Gastrocnemius medialis (tissue), 4 donors: ENCODE results near the gene PIP4K2A. TPM values are rescaled to one million over a fixed set of nuclear protein-coding genes. Genes with fewer than 3 reads are reported as not detected.
"Not testable (repeated sequence)": the region's sequence is repeated elsewhere in the genome, so short reads cannot be mapped to it uniquely, and the experiment has no call there.

Experiments
- ATAC-seq, 2 donors: fragments of 150-250 bp; one replicate each; pipeline ENCODE4 v1.9.1; 2016
- DNase-seq, 2 donors: peaks; one replicate each; pipeline ENCODE4 v3.0.0-alpha.2; 2019
- H3K27ac ChIP-seq, 4 donors: fragments of 200-600 bp; sonication (generic); 1 replicate in 1 of 4; 2 replicates in 3 of 4; pipeline ENCODE4 v1.5.1; 2016 to 2018; ENCODE audit warnings: mild to moderate bottlenecking in 2 of 4, moderate library complexity in 1 of 4
- H3K27me3 ChIP-seq, 3 donors: fragments of 200-600 bp; sonication (generic) in 2 of 3; 1 replicate in 1 of 3; 2 replicates in 2 of 3; pipeline versions ENCODE4 v1.5.1 to v1.6.0; 2016 to 2019; ENCODE audit warnings: mild to moderate bottlenecking in 1 of 3, moderate library complexity in 1 of 3
- H3K36me3 ChIP-seq, 2 donors: fragments of 200-600 bp; sonication (generic) in 1 of 2; one replicate each; pipeline ENCODE4 v1.5.1; 2017 to 2018
- H3K4me1 ChIP-seq, 2 donors: fragments of 200-600 bp; sonication (generic) in 1 of 2; one replicate each; pipeline ENCODE4 v1.5.1; 2016 to 2017; ENCODE audit warnings: mild to moderate bottlenecking in 2 of 2
- H3K4me3 ChIP-seq, 4 donors: fragments of 200-600 bp; sonication (generic) in 3 of 4; 1 replicate in 1 of 4; 2 replicates in 3 of 4; pipeline ENCODE4 v1.5.1; 2016 to 2019; ENCODE audit warnings: mild to moderate bottlenecking in 2 of 4
- H3K9me3 ChIP-seq, 3 donors: fragments of 200-600 bp; sonication (generic) in 2 of 3; 1 replicate in 1 of 3; 2 replicates in 2 of 3; pipeline ENCODE4 v1.5.1; 2016 to 2019
- CTCF ChIP-seq, 5 experiments: fragments of 450-650 bp in 3 of 5; fragments of 200-600 bp in 2 of 5; sonication (generic) in 2 of 5; IDR thresholded peaks in 4 of 5; conservative IDR thresholded peaks in 1 of 5; 1 replicate in 4 of 5; 2 replicates in 1 of 5; pipeline ENCODE4 v1.5.1; 2016 to 2019; ENCODE audit warnings: antibody characterized with exemption in 5 of 5, mild to moderate bottlenecking in 3 of 5, moderate library complexity in 3 of 5
- POLR2A ChIP-seq, 2 donors: fragments of 450-650 bp; IDR thresholded peaks; one replicate each; pipeline ENCODE4 v1.6.1; 2017; ENCODE audit warnings: antibody characterized with exemption in 2 of 2, mild to moderate bottlenecking in 2 of 2, moderate library complexity in 2 of 2
- in situ Hi-C, 4 donors: fragments of 200-750 bp; cut with MboI; loops; one replicate each; pipeline versions ENCODE4 v1.15.0 to v1.8.0; 2017; ENCODE audit warnings: low sequenced_read_pairs in 4 of 4
- intact Hi-C: fragments of 100-400 bp; cut with DNase I; formaldehyde crosslinking; loops from one replicate; pipeline ENCODE4 v1.15.1; 2023; ENCODE audit warnings: low total_unique reads
- total RNA-seq, 4 donors: library from RNA; depleted of rRNA; stranded (reverse); fragments of >200 nt; gene quantifications; one replicate each; pipeline versions ENCODE4 v1.1.0 to v1.2.3, GENCODE V29; 2016

The PIP4K2A gene
- total RNA-seq, 4 donors from 2014 or later = 3.9 to 7.5 (median 4.7) TPM

GRCh38 chr10:22500656-22501340 lies 213.6 kb downstream of the PIP4K2A start:
- TF ChIP-seq CTCF (IDR thresholded peaks at IDR 0.05 in 4 of 5, conservative IDR thresholded peaks at IDR 0.05 in 1 of 5) = no peak
- TF ChIP-seq POLR2A (IDR thresholded peaks at IDR 0.05) = no peak
- H3K4me1 ChIP-seq = no peaks in the 10 kb centered on the region
- intact Hi-C loops = no loop called here
- DNase-seq (no peak), ATAC-seq (no peak)
- H3K9me3 ChIP-seq = no peaks in the 10 kb centered on the region
- in situ Hi-C loops = no loop called here
- no peaks in the 10 kb centered on the region for H3K36me3 ChIP-seq
- no peak overlapping the region for H3K4me3 ChIP-seq
- H3K27ac ChIP-seq = no peak overlapping the region
- H3K27me3 ChIP-seq = no peaks in the 10 kb centered on the region

GRCh38 chr10:22499973-22500372 lies 214.4 kb downstream of the PIP4K2A start:
- in situ Hi-C loops, H3K4me3 ChIP-seq, H3K27me3 ChIP-seq, ATAC-seq, H3K4me1 ChIP-seq, H3K27ac ChIP-seq, DNase-seq, H3K36me3 ChIP-seq, H3K9me3 ChIP-seq, intact Hi-C loops: not testable (repeated sequence)

GRCh38 chr10:22495396-22495795 lies 219.0 kb downstream of the PIP4K2A start:
- no peak for TF ChIP-seq CTCF (IDR thresholded peaks at IDR 0.05 in 4 of 5, conservative IDR thresholded peaks at IDR 0.05 in 1 of 5)
- TF ChIP-seq POLR2A (IDR thresholded peaks at IDR 0.05) = no peak
- H3K4me1 ChIP-seq = no peaks in the 10 kb centered on the region
- H3K27ac ChIP-seq = no peak overlapping the region
- H3K4me3 ChIP-seq = no peak overlapping the region
- in situ Hi-C loops = no loop called here
- intact Hi-C loops = no loop called here
- H3K36me3 ChIP-seq = no peaks in the 10 kb centered on the region
- ATAC-seq (no peak), DNase-seq (no peak)
- H3K27me3 ChIP-seq = no peaks in the 10 kb centered on the region
- H3K9me3 ChIP-seq = no peaks in the 10 kb centered on the region

- in situ Hi-C loops (no loop called here), intact Hi-C loops (no loop called here)
- TF ChIP-seq POLR2A (IDR thresholded peaks at IDR 0.05) (no peak), CTCF (IDR thresholded peaks at IDR 0.05 in 4 of 5, conservative IDR thresholded peaks at IDR 0.05 in 1 of 5) (no peak)
- Histone ChIP-seq H3K36me3 (no peaks in the 10 kb centered on the region), H3K9me3 (no peaks in the 10 kb centered on the region), H3K4me1 (no peaks in the 10 kb centered on the region), H3K4me3 (no peak overlapping the region), H3K27ac (no peak overlapping the region), H3K27me3 (no peaks in the 10 kb centered on the region)
- no peak for ATAC-seq
- DNase-seq = no peak
Observed at GRCh38 chr10:22494007-22494406, 220.4 kb downstream of the PIP4K2A start.

- ATAC-seq = no peak
- intact Hi-C loops (no loop called here), in situ Hi-C loops (no loop called here)
- Histone ChIP-seq H3K4me3 (no peak overlapping the region), H3K27ac (no peak overlapping the region), H3K27me3 (no peaks in the 10 kb centered on the region), H3K36me3 (no peaks in the 10 kb centered on the region), H3K4me1 (no peaks in the 10 kb centered on the region), H3K9me3 (no peaks in the 10 kb centered on the region)
- no peak for DNase-seq
- no peak for TF ChIP-seq POLR2A (IDR thresholded peaks at IDR 0.05)
- no peak for TF ChIP-seq CTCF (IDR thresholded peaks at IDR 0.05 in 4 of 5, conservative IDR thresholded peaks at IDR 0.05 in 1 of 5)
Observed at GRCh38 chr10:22491931-22492615, 222.3 kb downstream of the PIP4K2A start.
